Measurements from ENCODE around the gene E2F3.

DNA sequence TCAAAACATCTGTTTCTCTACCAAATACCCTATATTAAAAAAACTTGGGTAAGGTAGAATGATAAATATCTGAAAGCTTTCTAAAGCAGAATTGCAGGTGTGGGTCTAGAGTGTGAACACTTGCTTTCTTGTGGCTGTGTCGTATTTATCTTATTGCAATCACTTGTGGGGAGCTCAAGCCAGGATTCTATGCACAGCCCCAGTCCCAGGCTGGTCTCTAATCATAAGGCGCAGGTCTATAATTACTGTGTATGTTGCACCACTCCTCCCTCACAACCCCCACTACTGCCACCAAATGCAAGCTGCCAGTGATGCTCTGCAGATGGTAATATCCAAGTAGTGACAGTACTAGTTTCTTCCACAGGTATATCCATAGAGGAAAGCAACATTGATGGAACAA lies 2.2 kb upstream of the E2F3 start:
- TF ChIP-seq POLR2A (IDR thresholded peaks at IDR 0.05) (no peak), CTCF (IDR thresholded peaks at IDR 0.05) (no peak)
